HS-27A (cell line): ENCODE measurements around the gene IFITM2.
A peak's percentile ranks its signal among the peaks of the same experiment; 100 is the strongest.
"Not testable (repeated sequence)": the region's sequence is repeated elsewhere in the genome, so short reads cannot be mapped to it uniquely, and the experiment has no call there.

Source experiments
- DNase-seq: peaks from one replicate; pipeline ENCODE4 v3.0.0-alpha.2; 2012; ENCODE audit warnings: low read depth, missing footprints

The IFITM2 gene

GRCh38 chr11:342328-342727 lies 34.7 kb downstream of the IFITM2 start:
- no peak for DNase-seq

- DNase-seq = no peak
These were observed 37.4 kb downstream of the IFITM2 start for GRCh38 chr11:344836-345578.

- DNase-seq = no peak
These were observed 38.9 kb downstream of the IFITM2 start for GRCh38 chr11:346529-346928.

DNA sequence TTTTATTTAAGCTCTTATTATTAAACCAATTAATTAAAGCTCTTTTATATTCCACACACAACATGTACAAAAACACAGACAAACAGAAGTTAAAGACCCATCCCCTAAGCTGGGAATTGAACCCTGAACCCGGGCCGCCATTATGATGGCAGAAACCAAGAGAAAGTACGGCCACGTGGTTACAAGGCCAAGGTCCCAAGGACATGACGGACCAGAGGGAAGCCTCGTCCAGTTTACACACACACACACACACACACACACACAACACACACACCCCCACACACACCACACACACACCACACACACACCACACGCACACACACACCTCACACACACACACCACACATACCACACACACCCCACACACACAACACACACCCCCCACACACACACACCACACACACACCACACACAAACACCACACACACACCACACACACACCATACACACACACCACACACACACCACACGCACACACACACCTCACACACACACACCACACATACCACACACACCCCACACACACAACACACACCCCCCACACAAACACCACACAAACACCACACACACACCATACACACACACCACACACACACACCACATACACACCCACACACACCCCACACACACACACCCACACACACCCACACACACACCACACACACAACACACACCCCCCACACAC lies 41.8 kb downstream of the IFITM2 start:
- not testable (repeated sequence) for DNase-seq

GRCh38 chr11:350033-350722 lies 42.6 kb downstream of the IFITM2 start:
- not testable (repeated sequence) for DNase-seq

DNA sequence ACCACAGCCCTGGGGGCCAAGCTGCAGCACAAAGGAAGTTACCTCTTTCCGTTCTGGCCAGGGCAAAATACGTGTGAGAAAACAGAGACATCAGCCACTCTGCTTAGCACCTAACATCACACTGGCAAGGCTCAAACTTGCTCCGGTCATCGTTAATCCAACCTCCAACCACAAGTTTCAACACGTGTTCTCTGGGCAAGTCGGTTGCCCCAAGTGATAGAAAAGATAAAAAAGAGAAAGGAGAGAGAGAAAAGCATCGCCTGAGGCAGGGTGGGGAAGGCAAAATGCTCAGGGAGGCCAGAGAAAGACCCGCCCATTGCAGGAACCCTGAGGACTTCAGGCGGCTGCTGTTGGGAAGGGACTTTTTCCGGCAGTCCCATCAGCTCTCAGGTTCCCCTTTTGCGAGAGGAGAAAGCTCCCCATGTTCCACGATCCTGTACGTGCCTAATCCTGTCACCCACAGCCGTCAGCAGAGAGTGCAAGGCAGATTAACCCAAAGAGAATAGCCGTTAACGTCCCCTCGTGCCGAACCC lies 43.2 kb downstream of the IFITM2 start:
- DNase-seq = no peak

DNA sequence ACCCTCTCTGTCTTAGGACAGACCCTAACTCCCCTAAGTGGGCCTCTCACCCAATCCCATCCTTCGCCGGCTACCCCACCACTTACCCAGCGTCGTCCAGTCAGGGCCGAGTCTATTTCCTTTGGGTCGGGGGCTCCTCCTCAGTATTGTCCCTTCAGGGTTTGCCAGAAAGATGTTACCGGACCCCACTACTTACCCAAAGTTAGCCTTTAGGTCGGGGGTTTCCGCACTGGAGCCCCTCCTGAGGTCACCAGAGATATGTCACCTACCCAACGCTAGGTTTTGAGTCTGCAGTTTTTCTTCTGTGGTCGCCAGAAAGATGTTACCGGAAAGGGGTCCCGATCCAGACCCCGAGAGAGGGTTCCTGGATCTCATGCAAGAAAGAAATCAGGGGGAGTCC lies 43.8 kb downstream of the IFITM2 start:
- no peak for DNase-seq

GRCh38 chr11:352456-353031 lies 44.9 kb downstream of the IFITM2 start:
- DNase-seq = no peak

- DNase-seq = no peak
These were observed 45.7 kb downstream of the IFITM2 start for GRCh38 chr11:353179-353873.

DNA sequence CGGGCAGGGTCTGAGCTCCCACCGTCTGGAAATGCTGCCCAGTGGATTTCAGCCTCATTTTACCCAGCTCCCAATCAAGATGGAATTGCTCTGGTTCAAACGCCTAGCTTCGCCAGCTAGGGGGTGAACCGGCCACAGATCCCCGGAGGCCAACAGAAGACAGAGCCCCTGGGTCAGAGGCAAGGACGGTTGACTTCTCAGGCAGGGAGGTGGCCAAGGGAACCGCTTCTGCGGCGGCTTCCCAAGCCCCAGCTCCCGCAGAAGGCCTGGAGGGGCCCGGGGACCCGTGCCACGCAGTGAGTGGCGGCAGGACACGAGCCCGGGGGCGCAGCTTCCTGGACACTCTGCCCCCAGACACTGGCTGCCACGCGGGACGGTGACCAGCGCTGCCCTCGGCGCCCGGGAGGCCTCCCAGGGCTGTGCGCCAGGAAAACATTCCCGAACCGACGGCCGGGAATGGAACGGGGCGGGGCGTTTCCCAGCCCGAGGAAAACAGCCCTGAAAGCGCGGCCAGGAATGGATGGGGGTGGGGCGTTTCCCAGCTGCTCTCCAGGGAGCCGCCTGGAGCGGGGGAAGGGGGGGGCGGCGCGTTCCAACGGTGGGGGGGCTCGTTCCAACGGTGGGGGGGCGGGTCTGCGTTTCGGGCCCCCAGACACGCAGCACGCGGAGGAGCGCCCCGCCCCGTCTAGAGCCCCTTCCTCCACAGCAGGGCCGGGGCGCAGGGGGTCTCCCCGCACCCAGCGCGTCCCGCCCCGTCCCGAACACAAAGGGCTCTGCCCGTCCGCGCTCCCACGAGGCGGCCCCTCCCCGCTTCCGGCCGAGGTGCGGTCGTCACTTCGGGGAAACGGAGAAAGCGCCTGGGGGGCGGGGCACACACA lies 48.2 kb downstream of the IFITM2 start:
- peak; percentile 81 for DNase-seq

DNA sequence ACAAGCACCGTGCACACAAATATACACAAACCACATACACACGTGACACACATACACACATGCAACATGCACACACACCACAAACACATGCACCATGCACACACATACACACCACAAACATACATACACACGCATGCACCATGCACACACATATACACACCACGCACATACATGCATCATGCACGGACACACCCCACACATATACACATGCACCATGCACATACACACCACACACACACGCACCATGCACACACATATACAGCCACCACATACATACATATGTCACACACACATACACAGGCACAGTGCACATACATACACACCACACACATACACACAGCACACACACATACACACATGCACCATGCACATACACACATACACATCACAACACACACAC lies 49.0 kb downstream of the IFITM2 start:
- no peak for DNase-seq

DNA sequence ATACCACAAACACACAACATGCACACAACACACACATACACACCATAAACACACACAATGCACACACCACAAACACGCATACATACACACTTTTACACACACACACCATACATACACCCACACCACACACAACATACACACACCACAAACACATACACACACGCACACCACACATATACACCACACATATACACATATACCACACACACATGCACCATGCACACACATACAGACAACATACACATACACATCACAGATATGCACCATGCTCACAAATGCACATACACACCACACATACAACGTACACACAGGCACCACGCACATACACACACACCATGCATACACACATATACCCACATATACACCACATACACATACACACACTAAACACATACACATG lies 50.0 kb downstream of the IFITM2 start:
- DNase-seq = no peak

- DNase-seq = no peak
These were observed 50.6 kb downstream of the IFITM2 start for GRCh38 chr11:358129-358800.
